Measurements from ENCODE around the gene PLD5. TPM values are rescaled to one million over a fixed set of nuclear protein-coding genes. Genes with fewer than 3 reads are reported as not detected.

PLD5 gene
- total RNA-seq, 1 donor = not detected

DNA sequence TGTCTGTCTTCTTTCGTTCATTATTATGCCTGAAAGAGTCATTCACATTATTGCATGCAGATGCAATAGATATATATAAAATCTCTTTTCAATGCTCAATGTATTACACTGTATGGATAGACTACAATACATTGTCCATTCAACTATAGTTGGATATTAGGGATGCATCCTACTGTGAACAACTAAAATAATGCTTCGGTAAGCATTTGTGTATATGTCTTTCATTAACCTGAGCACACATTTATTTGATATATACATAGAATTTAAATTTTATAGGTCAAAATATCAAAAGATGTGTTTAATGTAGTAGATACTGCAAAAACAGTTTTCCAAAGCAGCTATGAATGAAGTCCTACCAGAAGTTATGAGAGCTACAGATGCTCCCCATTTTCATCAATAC, 8.9 kb downstream of the PLD5 start:
- Histone ChIP-seq H2AFZ (ENCODE audit: low read length) (no peak overlapping the region), H3K4me1 (ENCODE audit: insufficient read depth, low read length) (no peaks in the 10 kb centered on the region), H3K27ac (ENCODE audit: low read depth, low read length) (no peak overlapping the region), H3K4me3 (ENCODE audit: insufficient read depth, low read length) (no peak overlapping the region), H3K36me3 (ENCODE audit: insufficient read depth, low read length) (no peaks in the 10 kb centered on the region), H3K4me2 (ENCODE audit: insufficient read depth, low read length) (no peak overlapping the region), H3K9me3 (ENCODE audit: low read depth, low read length) (no peaks in the 10 kb centered on the region), H4K20me1 (ENCODE audit: insufficient read depth, low read length) (no peaks in the 10 kb centered on the region), H3K27me3 (ENCODE audit: insufficient read depth, low read length) (no peaks in the 10 kb centered on the region), H3K79me2 (ENCODE audit: insufficient read depth, low read length) (no peaks in the 10 kb centered on the region)
- DNase-seq (ENCODE audit: insufficient read length, low spot score, missing footprints) = no peak
- TF ChIP-seq, protein P1, sequence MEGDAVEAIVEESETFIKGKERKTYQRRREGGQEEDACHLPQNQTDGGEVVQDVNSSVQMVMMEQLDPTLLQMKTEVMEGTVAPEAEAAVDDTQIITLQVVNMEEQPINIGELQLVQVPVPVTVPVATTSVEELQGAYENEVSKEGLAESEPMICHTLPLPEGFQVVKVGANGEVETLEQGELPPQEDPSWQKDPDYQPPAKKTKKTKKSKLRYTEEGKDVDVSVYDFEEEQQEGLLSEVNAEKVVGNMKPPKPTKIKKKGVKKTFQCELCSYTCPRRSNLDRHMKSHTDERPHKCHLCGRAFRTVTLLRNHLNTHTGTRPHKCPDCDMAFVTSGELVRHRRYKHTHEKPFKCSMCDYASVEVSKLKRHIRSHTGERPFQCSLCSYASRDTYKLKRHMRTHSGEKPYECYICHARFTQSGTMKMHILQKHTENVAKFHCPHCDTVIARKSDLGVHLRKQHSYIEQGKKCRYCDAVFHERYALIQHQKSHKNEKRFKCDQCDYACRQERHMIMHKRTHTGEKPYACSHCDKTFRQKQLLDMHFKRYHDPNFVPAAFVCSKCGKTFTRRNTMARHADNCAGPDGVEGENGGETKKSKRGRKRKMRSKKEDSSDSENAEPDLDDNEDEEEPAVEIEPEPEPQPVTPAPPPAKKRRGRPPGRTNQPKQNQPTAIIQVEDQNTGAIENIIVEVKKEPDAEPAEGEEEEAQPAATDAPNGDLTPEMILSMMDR (IDR thresholded peaks at IDR 0.05; ENCODE audit: extremely low read depth, low read depth, low read length) = no peak

DNA sequence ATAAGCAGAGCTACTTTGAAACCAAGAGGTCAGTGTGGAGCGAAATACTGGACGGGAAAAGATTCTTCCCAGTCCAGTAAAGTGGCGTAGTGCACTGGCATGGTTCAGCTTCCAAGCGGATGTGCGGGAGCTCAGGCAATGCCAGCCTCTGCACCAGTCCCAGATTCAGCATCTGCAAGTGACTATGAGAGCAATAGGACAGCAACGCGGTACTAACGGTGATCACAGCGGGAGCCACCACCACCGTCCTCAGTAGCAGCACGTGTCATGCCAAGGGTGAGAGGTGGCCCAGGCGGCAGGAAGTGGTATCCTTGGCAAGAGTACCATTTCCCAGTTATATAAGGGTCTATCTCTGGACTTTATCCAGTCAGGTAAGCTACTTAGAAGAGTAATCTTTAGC, 17.8 kb downstream of the PLD5 start:
- H3K9me3 ChIP-seq (ENCODE audit: low read depth, low read length) = peaks cover 2% of the 10 kb centered on the region
- H3K27me3 ChIP-seq (ENCODE audit: insufficient read depth, low read length) = no peaks in the 10 kb centered on the region
- no peaks in the 10 kb centered on the region for H3K36me3 ChIP-seq (ENCODE audit: insufficient read depth, low read length)
- H3K4me2 ChIP-seq (ENCODE audit: insufficient read depth, low read length) = no peak overlapping the region
- no peak overlapping the region for H3K4me3 ChIP-seq (ENCODE audit: insufficient read depth, low read length)
- TF ChIP-seq, protein P1 (IDR thresholded peaks at IDR 0.05; ENCODE audit: extremely low read depth, low read depth, low read length) = no peak
- no peak for DNase-seq (ENCODE audit: insufficient read length, low spot score, missing footprints)
- H3K79me2 ChIP-seq (ENCODE audit: insufficient read depth, low read length) = no peaks in the 10 kb centered on the region
- no peak overlapping the region for H2AFZ ChIP-seq (ENCODE audit: low read length)
- H3K27ac ChIP-seq (ENCODE audit: low read depth, low read length) = no peak overlapping the region
- no peaks in the 10 kb centered on the region for H3K4me1 ChIP-seq (ENCODE audit: insufficient read depth, low read length)
- no peaks in the 10 kb centered on the region for H4K20me1 ChIP-seq (ENCODE audit: insufficient read depth, low read length)

DNA sequence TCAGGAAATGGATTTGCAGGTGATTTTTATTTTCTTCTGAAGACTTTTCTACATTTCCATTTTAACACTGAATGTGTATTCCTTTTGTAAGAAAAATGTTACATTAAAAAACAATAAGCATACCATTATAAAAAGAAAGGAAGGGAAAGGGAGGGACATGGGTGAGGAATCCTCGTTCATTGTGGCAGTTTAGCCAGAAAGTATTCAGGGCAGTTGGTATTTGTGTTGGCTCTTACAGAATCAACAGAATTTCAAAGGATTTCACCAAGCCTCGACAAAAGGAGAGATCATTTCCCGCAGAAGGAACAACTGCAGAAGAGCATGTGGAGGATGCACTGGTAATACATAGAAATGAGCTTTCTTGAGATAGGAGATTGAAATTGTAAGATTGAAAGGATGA, 35.0 kb downstream of the PLD5 start:
- no peaks in the 10 kb centered on the region for H3K27me3 ChIP-seq (ENCODE audit: insufficient read depth, low read length)
- no peak for DNase-seq (ENCODE audit: insufficient read length, low spot score, missing footprints)
- no peaks in the 10 kb centered on the region for H3K36me3 ChIP-seq (ENCODE audit: insufficient read depth, low read length)
- H3K4me2 ChIP-seq (ENCODE audit: insufficient read depth, low read length) = no peak overlapping the region
- no peaks in the 10 kb centered on the region for H3K4me1 ChIP-seq (ENCODE audit: insufficient read depth, low read length)
- H3K9me3 ChIP-seq (ENCODE audit: low read depth, low read length) = no peaks in the 10 kb centered on the region
- TF ChIP-seq, protein P1 (IDR thresholded peaks at IDR 0.05; ENCODE audit: extremely low read depth, low read depth, low read length) = no peak
- H3K79me2 ChIP-seq (ENCODE audit: insufficient read depth, low read length) = no peaks in the 10 kb centered on the region
- no peak overlapping the region for H3K4me3 ChIP-seq (ENCODE audit: insufficient read depth, low read length)
- no peak overlapping the region for H3K27ac ChIP-seq (ENCODE audit: low read depth, low read length)
- no peak overlapping the region for H2AFZ ChIP-seq (ENCODE audit: low read length)
- no peaks in the 10 kb centered on the region for H4K20me1 ChIP-seq (ENCODE audit: insufficient read depth, low read length)

DNA sequence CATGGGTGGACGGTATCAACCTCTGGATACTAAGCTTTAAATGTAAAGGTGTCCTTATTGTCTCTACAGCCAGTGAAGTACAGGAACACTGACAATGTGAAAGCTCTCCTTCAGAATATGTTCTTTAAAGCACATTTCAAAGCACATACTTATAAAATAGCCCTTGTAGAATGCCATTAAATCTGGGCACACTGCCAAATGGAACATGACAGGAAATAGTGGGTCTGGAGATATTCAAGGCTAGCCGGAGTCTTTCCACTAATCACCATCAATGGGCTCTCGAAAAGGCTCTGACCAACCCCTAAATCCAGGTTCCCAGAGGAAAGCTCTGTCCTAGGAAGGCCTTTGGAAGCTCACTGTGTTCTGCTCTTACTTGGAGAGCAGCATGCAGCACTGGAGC, 46.6 kb downstream of the PLD5 start:
- TF ChIP-seq, protein P1 (IDR thresholded peaks at IDR 0.05; ENCODE audit: extremely low read depth, low read depth, low read length) = no peak
- Histone ChIP-seq H3K27me3 (ENCODE audit: insufficient read depth, low read length) (no peaks in the 10 kb centered on the region), H2AFZ (ENCODE audit: low read length) (no peak overlapping the region), H3K4me3 (ENCODE audit: insufficient read depth, low read length) (no peak overlapping the region), H3K4me2 (ENCODE audit: insufficient read depth, low read length) (no peak overlapping the region), H3K4me1 (ENCODE audit: insufficient read depth, low read length) (no peaks in the 10 kb centered on the region), H3K36me3 (ENCODE audit: insufficient read depth, low read length) (no peaks in the 10 kb centered on the region), H4K20me1 (ENCODE audit: insufficient read depth, low read length) (no peaks in the 10 kb centered on the region), H3K27ac (ENCODE audit: low read depth, low read length) (no peak overlapping the region), H3K79me2 (ENCODE audit: insufficient read depth, low read length) (no peaks in the 10 kb centered on the region), H3K9me3 (ENCODE audit: low read depth, low read length) (peaks cover 2% of the 10 kb centered on the region)
- DNase-seq (ENCODE audit: insufficient read length, low spot score, missing footprints) = no peak

Measured in osteoblast (primary cell).